GM19397 (cell line): ENCODE results near the gene ZNHIT1.
"Not testable (repeated sequence)": the region's sequence is repeated elsewhere in the genome, so short reads cannot be mapped to it uniquely, and the experiment has no call there.

Source experiments
- ATAC-seq: cut with Tn5 transposase; IDR thresholded peaks from one replicate; pipeline ENCODE4 v1.9.1; 2021; ENCODE audit warnings: mild to moderate bottlenecking, moderate library complexity; ENCODE audit not compliant: unreplicated experiment

The ZNHIT1 gene

DNA sequence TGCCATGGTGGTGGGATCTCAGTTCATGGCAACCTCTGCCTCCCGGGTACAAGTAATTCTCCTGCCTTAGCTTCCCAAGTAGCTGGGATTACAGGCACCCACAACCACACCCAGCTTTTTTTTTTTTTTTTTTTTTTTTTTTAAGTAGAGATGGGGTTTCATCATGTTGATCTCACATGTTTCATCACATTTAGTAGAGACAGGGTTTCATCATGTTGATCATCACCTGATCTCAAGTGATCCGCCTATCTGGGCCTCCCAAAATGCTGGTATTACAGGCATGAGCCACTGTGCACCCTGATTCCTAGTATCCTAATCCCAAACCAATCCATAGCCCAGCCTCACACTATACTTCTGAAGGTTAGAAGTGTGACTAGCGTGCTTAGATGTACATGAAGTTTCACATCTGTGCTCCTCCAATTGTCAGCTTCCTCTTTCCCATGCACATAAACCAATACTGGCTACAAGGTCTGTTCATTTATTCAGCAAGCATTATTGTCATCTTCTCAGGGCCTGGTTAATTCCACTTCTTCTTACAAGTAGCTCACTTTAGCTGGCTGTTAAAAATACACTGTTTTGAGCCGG is 31.0 kb upstream of the ZNHIT1 start:
- ATAC-seq, result no peak

DNA sequence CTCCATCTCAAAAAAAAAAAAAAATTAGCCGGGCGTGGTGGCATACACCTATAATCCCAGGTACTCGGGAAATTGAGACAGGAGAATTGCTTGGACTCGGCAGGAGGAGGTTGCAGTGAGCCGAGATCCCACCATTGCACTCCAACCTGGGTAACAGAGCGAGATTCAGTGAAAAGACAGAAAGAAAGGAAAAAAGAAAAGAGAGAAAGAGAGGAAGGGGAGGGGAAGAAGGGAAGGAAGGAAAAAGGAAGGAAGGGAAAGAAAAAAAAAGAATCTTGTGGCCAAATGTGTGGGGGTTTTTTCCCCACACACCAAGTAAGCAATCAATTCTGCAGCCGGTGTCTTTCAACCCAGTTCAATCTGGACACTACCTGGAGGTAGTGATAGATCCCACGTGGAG is 28.9 kb upstream of the ZNHIT1 start:
- ATAC-seq, result no peak

DNA sequence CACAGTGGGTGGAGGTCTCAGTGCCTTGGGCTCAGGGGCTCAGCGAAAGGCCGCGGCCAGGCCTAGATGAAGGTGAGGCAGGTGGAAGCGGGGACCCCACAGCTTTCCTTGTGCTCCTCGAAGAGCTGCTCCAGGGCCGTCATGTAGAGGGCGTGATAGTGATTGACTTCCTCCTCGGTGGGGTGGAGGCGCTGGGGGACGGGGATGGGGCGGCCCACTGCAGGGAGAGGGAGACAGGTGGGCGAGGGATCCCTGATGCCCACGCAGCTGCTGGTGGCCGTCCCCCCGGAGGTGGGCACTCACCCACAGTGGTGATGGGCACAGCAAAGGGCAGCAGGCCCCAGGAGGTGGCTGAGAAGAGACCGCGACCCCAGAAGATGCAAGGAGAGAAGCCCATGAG is 22.1 kb upstream of the ZNHIT1 start:
- no peak for ATAC-seq

DNA sequence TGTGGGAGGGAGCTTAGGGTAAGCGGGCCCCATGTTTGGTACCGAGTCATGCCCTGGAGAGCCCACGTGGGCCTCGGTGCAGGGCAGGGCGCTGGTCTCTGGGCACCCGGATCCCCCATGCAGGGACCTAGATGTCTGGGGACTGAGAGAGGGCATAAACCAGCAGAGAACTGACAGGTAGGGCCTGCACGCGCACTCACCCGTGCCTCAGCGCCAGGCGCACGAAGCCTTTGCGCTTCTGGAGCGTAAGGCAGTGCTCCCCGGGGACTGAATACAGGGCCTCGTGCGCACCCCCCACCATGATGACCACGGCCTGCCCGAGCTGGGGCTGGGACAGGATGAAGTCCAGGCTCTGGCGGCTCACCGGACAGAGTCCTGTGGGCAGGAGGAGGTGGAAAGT is 20.0 kb upstream of the ZNHIT1 start:
- no peak for ATAC-seq

DNA sequence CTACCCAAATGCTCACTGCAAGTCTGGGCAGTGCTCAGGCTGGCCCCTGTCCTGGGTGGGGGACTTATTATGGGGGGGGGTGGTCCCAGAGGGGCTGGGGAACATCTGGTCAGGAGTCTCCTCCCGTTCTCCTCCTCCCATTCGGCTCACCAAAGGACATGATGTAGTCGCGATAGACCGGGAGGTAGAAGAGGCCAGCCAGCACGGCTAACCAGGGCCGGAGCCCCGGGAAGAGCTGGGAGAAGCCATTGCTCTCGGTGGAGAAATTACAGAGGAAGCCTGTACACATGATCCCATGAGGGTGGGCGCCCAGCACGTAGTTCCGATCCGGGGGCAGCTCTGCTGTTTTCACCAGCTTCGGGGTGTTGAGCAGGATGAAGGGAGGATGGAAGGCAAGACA is 19.5 kb upstream of the ZNHIT1 start:
- no peak for ATAC-seq

DNA sequence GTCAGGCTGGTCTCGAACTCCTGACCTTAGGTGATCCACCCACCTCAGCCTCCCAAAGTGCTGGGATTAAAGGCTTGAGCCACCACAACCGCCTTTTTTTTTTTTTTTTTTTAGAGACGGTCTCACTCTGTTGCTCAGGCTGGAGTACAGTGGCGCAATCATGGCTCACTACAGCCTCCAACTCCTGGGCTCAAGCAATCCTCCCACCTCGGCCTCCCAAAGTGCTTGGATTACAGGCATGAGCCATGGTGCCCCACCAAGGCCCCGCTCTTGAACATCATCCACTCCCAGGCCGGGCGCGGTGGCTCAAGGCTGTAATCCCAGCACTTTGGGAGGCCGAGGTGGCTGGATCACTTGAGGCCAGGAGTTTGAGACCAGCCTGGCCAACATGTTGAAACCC is 18.4 kb upstream of the ZNHIT1 start:
- ATAC-seq, result not testable (repeated sequence)

DNA sequence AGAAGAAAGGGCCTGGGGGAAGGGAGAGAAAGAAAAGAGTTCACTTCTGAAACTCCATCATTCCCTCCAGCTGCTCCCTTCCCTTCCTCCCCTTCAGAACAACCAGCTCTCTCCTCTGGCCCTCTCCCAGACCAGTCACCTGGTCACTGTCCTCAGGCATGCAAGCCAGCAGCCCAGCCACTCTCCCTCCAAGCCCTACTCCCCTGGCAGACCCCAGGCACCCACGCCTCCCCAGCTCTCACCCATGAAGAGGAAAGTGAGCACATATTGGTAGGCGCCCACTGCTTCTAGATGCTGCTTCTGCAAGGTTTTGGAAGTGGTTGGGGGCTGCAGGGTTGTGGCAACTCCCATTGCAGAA is 17.5 kb upstream of the ZNHIT1 start:
- no peak for ATAC-seq

DNA sequence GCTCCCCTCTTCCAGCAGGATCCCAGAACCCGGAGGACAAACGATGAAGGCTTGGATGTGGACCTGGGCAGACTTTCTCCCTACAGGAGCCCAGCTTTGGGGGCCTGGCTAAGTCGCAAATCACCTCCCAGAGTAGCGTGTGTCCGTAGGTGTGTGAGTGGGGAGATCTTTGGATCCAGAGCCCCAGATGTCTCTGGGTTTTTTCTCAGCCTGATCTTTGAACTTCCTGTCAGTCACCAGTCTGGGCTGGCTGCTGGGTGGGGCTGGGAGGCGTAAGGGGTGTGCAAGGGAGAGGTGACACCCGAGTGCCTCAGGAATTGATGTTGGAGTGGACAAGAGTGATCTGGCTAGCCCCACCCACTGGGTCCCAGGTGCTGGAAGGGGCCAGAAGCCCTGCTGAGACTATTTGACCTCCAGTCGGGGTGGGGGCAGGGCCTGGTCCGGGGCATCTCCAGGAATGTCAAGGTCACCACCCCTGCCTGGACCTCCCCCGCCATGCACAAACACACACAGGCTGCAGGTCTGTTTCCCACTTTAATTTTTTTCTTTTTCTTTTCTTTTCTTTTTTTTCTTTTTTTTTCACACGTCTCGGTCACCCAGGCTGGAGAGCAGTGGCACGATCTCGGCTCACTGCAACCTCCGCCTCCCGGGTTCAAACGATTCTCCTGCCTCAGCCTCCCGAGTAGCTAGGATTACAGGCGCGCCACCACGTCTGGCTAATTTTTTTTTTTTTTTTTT is 16.9 kb upstream of the ZNHIT1 start, which contains the start of gene MOGAT3:
Gene MOGAT3 (minus strand): TSS at position 175 of the 738 bp plus-strand sequence. CDS start 182 bp downstream, outside the sequence.
- no peak for ATAC-seq

DNA sequence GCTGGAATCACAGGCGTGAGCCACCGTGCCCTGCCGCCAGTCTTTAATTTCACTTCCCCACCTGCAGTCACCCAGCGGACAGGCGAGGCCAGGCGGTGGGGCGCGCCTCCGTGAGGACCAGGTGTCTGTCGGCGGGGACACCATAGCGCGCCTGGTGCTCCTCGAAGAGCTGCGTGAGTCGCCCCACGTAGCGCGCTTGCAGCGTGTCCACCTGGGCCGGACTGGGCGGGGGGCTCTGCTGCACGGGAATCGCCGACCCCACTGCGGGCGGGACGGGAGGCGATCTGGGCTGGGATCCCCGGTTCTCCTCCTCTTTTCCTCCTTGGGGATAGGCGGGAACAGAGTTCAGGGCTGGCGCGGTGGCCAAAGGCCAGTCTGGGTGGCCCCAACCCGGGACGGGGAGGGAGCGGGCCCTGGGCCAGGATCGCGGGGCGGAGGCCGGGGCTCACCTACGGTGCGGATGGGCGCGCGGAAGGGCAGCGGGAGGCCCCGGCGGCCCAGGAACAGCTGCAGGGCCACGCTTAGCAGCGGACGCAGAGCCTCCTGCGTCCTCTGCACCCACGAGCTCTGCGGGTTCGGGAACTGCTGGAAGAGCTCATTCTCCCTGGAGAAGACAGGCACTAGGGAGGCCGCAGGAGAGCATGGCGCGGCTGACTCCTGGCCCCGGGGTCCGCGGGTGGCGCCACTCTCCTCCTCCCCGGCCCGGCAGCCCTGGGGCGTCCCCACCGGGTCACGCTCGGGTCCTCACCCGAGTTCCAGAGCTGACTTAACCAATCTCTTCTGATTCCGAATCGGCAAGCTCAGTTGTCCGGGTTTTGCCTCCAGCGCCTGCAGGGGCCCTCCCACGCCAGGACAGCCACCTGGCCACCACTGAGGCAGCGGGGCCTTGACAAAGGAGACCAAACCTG is 16.0 kb upstream of the ZNHIT1 start:
- ATAC-seq, result no peak

DNA sequence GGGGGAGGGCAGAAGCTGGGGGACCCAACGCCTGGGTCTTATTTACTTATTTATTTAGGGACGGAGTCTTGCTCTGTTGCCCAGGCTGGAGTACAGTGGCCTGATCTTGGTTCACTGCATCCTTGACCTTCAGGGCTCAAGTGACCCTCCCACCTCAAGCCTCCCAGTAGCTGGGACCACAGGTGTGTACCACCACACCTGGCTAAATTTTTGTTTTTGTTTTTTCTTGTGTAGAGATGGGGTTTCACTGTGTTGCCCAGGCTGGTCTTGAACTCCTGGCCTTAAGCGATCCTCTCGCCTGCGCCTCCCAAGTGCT is 15.4 kb upstream of the ZNHIT1 start:
- ATAC-seq, result no peak

DNA sequence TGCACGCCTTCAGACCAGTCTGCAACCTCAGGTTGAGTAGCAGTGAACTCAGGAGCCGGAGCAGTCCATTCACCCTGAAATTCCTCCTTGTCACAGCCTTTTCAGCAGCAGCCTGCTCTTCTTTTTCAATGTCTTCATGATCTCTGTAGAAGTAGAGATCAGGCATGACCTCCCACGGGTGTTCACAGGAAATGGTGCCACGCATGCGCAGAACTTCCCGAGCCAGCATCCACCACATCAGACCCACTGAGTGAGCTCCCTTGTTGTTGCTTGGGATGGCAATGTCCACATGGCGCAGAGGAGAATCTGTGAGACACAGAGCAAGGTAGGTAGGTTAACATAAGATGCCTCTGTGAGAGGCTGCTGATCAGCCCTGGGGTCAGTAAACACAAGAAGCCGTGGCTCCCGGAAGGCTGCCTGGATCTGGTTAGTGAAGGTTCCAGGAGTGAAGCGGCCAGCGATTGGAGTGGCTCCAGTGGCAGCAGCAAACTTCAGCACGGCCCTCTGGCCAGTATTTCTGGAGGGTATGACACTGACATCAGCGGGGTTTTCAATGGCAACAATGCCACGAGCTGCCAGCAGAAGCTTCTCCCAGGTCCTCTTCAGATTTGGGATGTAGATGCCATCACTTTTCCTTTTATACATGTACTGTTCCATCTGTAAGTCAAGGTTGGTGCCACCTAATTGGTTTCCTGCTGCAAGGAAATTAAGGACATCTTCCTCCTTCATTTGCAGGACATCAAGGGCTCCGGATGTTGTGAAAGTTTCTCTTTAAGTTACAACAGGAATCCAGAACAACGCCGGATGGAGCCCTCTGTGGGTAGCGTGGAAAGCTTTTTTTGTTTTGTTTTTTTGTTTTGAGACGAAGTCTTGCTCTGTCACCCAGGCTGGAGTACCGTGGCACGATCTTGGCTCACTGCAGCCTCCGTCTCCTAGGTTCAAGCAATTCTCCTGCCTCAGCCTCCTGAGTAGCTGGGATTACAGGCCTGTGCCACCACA is 13.9 kb upstream of the ZNHIT1 start:
- ATAC-seq, result not testable (repeated sequence)

DNA sequence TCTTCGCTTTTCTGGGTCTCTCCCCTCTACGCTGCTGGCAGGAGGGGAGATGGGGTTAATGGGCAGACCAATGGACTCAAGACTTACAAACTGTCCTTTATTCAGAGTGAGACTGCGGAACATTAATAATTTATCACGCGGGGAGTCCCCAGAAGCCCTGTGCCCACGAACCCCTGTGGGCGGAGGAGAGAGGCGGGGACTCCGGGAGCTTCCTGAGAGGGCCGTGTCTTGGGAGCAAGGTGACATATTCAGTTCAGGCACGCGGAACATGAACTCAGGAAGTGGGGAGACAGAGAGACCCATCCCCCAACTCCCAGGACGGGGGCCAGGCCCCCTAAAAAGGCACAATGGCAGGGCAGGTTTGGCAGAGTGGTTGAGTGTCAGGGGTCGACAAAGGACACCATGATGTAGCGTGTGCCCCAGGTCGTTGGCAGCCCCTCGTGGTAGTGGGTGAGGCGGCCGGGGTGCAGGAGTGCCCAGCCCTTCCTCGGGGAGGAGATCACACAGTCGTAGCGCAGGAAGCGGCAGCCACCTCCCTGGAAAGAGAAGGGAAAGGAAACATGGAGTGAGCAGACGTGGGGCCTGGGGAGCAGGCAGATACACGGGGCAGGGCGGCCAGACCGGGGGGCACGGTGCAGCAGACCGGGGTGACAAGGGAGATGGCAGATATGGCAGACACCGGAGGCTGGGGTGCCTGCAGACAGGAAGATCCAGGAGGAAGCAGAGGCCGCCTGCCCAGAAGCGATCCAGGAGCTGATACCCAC is 11.9 kb upstream of the ZNHIT1 start:
- ATAC-seq, result no peak

DNA sequence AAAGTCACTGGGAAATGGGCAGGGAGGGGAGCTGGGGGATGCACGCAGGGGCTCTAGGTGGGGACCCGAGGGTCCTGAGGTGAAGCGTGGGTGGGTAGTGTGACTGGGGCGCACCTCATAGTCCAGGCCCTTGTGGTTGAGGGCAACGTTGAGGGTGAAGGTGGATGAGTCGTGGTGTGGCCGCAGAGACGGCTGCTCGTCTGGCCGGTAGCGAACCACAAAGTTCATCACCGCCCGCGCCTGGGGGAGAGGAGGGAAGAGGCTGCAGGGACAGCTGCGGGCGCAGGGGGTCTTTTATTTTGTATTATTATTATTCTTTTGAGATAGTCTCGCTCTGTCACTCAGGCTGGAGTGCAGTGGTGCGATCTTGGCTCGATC is 11.3 kb upstream of the ZNHIT1 start:
- no peak for ATAC-seq

DNA sequence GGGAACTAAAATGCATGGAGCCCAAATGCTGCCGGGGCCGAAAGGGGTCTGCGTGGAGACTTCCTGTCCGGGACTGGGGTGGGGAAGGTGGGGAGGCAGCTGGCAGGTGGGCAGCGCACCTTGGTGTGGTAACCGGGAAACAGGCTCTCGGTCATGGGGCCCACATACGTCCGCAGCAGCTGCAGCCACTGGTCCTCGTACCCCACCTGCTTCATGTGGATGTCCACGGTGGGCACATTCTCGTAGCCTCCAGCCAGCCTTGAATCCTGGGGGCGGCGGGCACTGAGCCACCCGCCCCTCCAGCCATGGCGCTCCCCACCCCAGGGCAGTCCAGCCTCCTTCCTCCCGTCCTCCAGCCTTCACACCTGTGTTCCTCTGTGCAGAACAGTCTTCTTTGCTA is 10.5 kb upstream of the ZNHIT1 start:
- no peak for ATAC-seq

DNA sequence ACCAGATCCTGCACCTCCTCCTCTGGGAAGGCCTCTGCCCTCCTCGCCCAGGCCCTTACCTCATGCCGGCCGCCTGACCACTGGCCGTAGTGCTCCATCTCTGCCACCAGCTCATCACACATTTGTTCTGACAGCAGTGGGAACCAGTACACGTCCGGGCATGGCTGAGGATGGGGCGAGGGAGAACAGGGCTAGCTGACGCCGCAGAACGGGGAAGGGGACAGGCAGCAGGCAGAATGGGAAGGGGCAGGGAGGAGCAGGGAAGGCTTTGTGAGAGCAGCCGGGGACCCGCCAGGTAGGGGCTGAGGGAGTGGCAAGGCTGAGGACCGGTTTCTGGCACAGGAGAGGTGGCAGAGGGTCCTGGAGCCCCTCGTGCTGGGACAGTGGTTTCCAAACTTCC is 9.2 kb upstream of the ZNHIT1 start:
- ATAC-seq, result no peak

DNA sequence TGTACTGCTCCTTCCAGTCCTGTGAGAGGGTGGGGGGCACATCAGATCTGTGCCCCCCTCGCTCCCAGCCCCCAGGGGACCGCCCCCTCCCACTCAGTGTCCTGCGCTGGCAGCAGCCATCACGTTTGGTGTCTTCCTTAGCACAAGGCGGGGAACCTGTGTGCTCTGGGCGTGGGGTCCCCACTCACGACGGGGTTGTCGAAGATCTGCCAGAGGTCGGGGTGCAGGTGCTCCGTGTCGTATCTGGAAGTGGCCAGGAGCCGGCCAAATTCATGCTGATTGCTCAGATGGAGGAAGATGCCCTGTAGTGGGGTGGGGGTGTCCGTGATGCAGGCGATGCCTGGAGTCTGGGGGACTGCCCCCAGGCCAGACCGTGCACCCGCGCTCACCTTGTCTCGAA is 7.8 kb upstream of the ZNHIT1 start:
- no peak for ATAC-seq

DNA sequence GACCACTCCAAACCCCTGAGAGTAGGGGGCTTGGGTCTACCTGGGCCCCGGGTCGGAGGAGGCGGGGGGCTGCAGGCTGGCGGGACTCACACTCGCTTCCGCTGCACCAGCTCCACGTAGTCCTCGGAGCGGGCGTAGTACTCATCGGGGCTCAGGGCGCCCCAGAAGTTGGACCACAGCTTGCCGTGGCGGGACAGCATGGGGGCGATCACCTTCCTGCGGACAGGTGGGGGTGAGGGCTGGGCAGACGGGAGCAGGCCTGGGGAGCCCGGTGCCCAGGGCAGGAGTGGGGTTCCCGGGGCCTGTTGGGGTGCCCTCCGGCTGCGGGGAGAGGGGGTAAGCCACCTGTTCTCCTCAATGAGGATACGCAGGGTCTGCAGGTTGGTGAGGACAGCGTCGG is 6.5 kb upstream of the ZNHIT1 start:
- ATAC-seq, result no peak

DNA sequence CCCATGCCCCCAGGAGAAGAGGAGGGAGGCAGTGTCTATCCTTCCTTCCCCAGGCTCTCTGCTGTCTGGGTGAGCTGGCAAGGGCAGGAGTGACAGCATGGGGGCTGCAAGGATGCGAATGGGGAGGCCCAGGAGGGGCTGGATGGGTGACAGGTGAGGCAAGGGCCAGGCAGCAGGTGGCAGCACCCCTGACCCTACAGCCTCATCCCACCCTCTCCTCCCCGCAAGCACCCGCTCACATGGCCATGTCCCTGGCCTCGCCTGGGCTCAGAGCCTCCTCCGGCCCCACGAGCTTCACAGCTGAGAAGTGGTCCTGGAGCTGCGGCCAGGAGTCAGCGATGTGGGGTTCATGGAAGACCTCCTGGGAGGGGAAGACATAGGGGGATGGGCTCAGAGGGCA is 6.0 kb upstream of the ZNHIT1 start:
- no peak for ATAC-seq

DNA sequence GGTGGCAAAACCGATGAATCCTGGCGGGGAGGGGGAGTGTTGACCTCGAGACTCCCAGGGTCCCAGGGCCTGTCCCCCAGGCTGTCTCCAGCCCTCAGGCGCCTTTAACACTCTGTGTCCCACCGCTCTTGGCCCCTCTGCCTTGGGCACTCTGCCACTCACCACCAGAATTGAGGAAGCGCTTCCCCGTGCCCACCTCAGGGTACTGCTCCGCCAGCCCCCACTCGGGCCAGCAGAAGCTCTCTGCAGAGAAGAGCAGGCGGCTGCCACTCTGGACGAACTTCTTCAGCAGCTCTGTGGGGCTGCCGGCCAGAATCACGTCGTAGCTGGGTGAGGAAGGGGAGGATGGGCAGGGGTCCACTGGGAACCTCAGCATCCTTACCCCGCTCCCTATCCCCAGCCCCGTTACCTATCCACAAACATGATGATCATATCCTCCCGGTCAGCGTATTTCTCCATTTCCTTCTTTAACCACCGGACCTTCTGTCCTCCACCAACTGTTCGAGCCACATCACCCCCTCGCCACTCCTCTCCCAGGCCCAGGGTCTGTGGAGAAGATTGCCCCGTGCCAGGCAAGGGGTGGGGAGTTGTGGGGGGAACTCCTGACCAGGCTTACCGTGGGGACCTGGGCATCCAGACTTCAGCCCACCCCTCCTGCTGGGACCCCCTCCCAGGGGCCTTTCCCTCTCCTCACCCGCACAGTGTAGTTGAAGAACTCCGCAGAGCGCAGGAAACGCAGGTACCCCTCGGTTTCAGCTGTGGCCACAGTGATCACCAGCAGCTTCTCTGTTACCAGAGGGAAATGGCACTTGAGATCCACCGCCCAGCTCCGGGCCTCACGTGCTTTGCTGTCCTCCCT is 1.7 kb upstream of the ZNHIT1 start:
- no peak for ATAC-seq
